Measurements from ENCODE around the gene POU2F1.

POU2F1 gene

GRCh38 chr1:167467752-167468151 lies 247.1 kb downstream of the POU2F1 start:
- no peaks in the 10 kb centered on the region for H3K4me1 ChIP-seq (ENCODE audit: control insufficient read depth, insufficient read depth, low read length)
- H3K36me3 ChIP-seq (ENCODE audit: insufficient read depth, low read length) = no peaks in the 10 kb centered on the region
- no peak overlapping the region for H3K4me2 ChIP-seq (ENCODE audit: low read length)
- no peak overlapping the region for H3K4me3 ChIP-seq (ENCODE audit: low read length)
- H3K9ac ChIP-seq (ENCODE audit: low read depth, low read length) = no peak overlapping the region
- no peaks in the 10 kb centered on the region for H3K9me3 ChIP-seq (replicated peaks; ENCODE audit: low read length)
- H3K27me3 ChIP-seq (ENCODE audit: control insufficient read depth, insufficient read depth, low read length) = peaks cover 34% of the 10 kb centered on the region

GRCh38 chr1:167469280-167469965 lies 248.7 kb downstream of the POU2F1 start:
- Histone ChIP-seq H3K4me1 (ENCODE audit: control insufficient read depth, insufficient read depth, low read length) (no peaks in the 10 kb centered on the region), H3K4me2 (ENCODE audit: low read length) (no peak overlapping the region), H3K27me3 (ENCODE audit: control insufficient read depth, insufficient read depth, low read length) (peaks cover 26% of the 10 kb centered on the region), H3K4me3 (ENCODE audit: low read length) (no peak overlapping the region), H3K9me3 (replicated peaks; ENCODE audit: low read length) (no peaks in the 10 kb centered on the region), H3K36me3 (ENCODE audit: insufficient read depth, low read length) (no peaks in the 10 kb centered on the region), H3K9ac (ENCODE audit: low read depth, low read length) (no peak overlapping the region)

- Histone ChIP-seq H3K27me3 (ENCODE audit: control insufficient read depth, insufficient read depth, low read length) (peaks cover 16% of the 10 kb centered on the region), H3K9me3 (replicated peaks; ENCODE audit: low read length) (no peaks in the 10 kb centered on the region), H3K4me1 (ENCODE audit: control insufficient read depth, insufficient read depth, low read length) (no peaks in the 10 kb centered on the region), H3K36me3 (ENCODE audit: insufficient read depth, low read length) (no peaks in the 10 kb centered on the region), H3K4me2 (ENCODE audit: low read length) (no peak overlapping the region), H3K9ac (ENCODE audit: low read depth, low read length) (no peak overlapping the region), H3K4me3 (ENCODE audit: low read length) (no peak overlapping the region)
Measured at GRCh38 chr1:167471568-167471967, 250.9 kb downstream of the POU2F1 start.

GRCh38 chr1:167472752-167473521 lies 252.3 kb downstream of the POU2F1 start:
- Histone ChIP-seq H3K9me3 (replicated peaks; ENCODE audit: low read length) (no peaks in the 10 kb centered on the region), H3K27me3 (ENCODE audit: control insufficient read depth, insufficient read depth, low read length) (peaks cover 16% of the 10 kb centered on the region), H3K36me3 (ENCODE audit: insufficient read depth, low read length) (no peaks in the 10 kb centered on the region), H3K4me1 (ENCODE audit: control insufficient read depth, insufficient read depth, low read length) (no peaks in the 10 kb centered on the region), H3K9ac (ENCODE audit: low read depth, low read length) (no peak overlapping the region), H3K4me3 (ENCODE audit: low read length) (no peak overlapping the region), H3K4me2 (ENCODE audit: low read length) (no peak overlapping the region)

- no peak overlapping the region for H3K9ac ChIP-seq (ENCODE audit: low read depth, low read length)
- H3K4me3 ChIP-seq (ENCODE audit: low read length) = no peak overlapping the region
- H3K36me3 ChIP-seq (ENCODE audit: insufficient read depth, low read length) = no peaks in the 10 kb centered on the region
- peaks cover 15% of the 10 kb centered on the region for H3K27me3 ChIP-seq (ENCODE audit: control insufficient read depth, insufficient read depth, low read length)
- H3K9me3 ChIP-seq (replicated peaks; ENCODE audit: low read length) = no peaks in the 10 kb centered on the region
- H3K4me2 ChIP-seq (ENCODE audit: low read length) = no peak overlapping the region
- H3K4me1 ChIP-seq (ENCODE audit: control insufficient read depth, insufficient read depth, low read length) = no peaks in the 10 kb centered on the region
Measured at GRCh38 chr1:167473761-167474160, 253.1 kb downstream of the POU2F1 start.

- H3K4me2 ChIP-seq (ENCODE audit: low read length) = no peak overlapping the region
- no peak overlapping the region for H3K9ac ChIP-seq (ENCODE audit: low read depth, low read length)
- H3K9me3 ChIP-seq (replicated peaks; ENCODE audit: low read length) = no peaks in the 10 kb centered on the region
- H3K4me3 ChIP-seq (ENCODE audit: low read length) = no peak overlapping the region
- H3K27me3 ChIP-seq (ENCODE audit: control insufficient read depth, insufficient read depth, low read length) = peaks cover 15% of the 10 kb centered on the region
- H3K4me1 ChIP-seq (ENCODE audit: control insufficient read depth, insufficient read depth, low read length) = no peaks in the 10 kb centered on the region
- H3K36me3 ChIP-seq (ENCODE audit: insufficient read depth, low read length) = no peaks in the 10 kb centered on the region
Measured at GRCh38 chr1:167474191-167474641, 253.5 kb downstream of the POU2F1 start.

- Histone ChIP-seq H3K4me2 (ENCODE audit: low read length) (no peak overlapping the region), H3K4me3 (ENCODE audit: low read length) (no peak overlapping the region), H3K9me3 (replicated peaks; ENCODE audit: low read length) (no peaks in the 10 kb centered on the region), H3K27me3 (ENCODE audit: control insufficient read depth, insufficient read depth, low read length) (peaks cover 31% of the 10 kb centered on the region), H3K9ac (ENCODE audit: low read depth, low read length) (no peak overlapping the region), H3K36me3 (ENCODE audit: insufficient read depth, low read length) (no peaks in the 10 kb centered on the region), H3K4me1 (ENCODE audit: control insufficient read depth, insufficient read depth, low read length) (no peaks in the 10 kb centered on the region)
Measured at GRCh38 chr1:167476061-167476460, 255.4 kb downstream of the POU2F1 start.

Data from skeletal muscle satellite cell (primary cell).